Testis (tissue), 3 donors: ENCODE data around the gene ISG20. TPM values are rescaled to one million over a fixed set of nuclear protein-coding genes. Genes with fewer than 3 reads are reported as not detected.

Source experiments
- DNase-seq: peaks from one replicate; pipeline ENCODE4 v3.0.0-alpha.2; 2019
- H3K27ac ChIP-seq, 2 donors: fragments of 200-600 bp; sonication (generic); one replicate each; pipeline ENCODE4 v1.5.1; 2019
- H3K27me3 ChIP-seq: fragments of 200-600 bp; sonication (generic); one replicate; pipeline ENCODE4 v1.5.1; 2019
- H3K36me3 ChIP-seq: fragments of 200-600 bp; sonication (generic); one replicate; pipeline ENCODE4 v1.5.1; 2017; ENCODE audit warnings: low read depth; ENCODE audit errors: missing control alignments
- H3K4me1 ChIP-seq: fragments of 200-600 bp; sonication (generic); one replicate; pipeline ENCODE4 v1.5.1; 2019
- H3K4me3 ChIP-seq, 2 donors: fragments of 200-600 bp; sonication (generic); one replicate each; pipeline ENCODE4 v1.5.1; 2017 to 2019
- H3K9me3 ChIP-seq: fragments of 200-600 bp; sonication (generic); one replicate; pipeline ENCODE4 v1.5.1; 2017
- CTCF ChIP-seq, 3 experiments: fragments of 450-650 bp in 2 of 3; fragments of 200-600 bp in 1 of 3; sonication (generic) in 1 of 3; IDR thresholded peaks; one replicate each; pipeline ENCODE4 v1.5.1; 2016 to 2019; ENCODE audit warnings: antibody characterized with exemption in 3 of 3, mild to moderate bottlenecking in 2 of 3, moderate library complexity in 1 of 3
- POLR2A ChIP-seq: fragments of 450-650 bp; IDR thresholded peaks from one replicate; pipeline ENCODE4 v1.6.1; 2017; ENCODE audit warnings: antibody characterized with exemption, mild to moderate bottlenecking, moderate library complexity
- WGBS, 2 donors: methylation state at CpG; one replicate each; pipeline ENCODE4 v1.1.5; 2018; 5-methylcytosine and 5-hydroxymethylcytosine counted together
- intact Hi-C: fragments of 100-400 bp; cut with DNase I; formaldehyde crosslinking; loops from one replicate; pipeline ENCODE4 v1.15.1; 2023; ENCODE audit warnings: low total_unique reads
- polyA plus RNA-seq: library from polyadenylated mRNA; stranded (reverse); fragments of 350-450 nt; fragmentation: Illumina TruSeq; extraction: RNeasy Lipid Tissue Mini Kit (QIAGEN cat#74804); gene quantifications from one replicate; pipeline ENCODE4 v1.2.3, GENCODE V29; 2014; ENCODE audit warnings: low read depth, low replicate concordance; ENCODE audit not compliant: insufficient read depth
- total RNA-seq, 2 donors: library from RNA; depleted of rRNA; stranded (reverse); fragments of >200 nt; gene quantifications; one replicate each; pipeline ENCODE4 v1.2.3, GENCODE V29; 2016

Gene ISG20
- total and polyA plus RNA-seq, 3 donors from 2014 or later: 6.8 to 17.0 (median 8.7) TPM

- Histone ChIP-seq H3K4me1 (no peaks in the 10 kb centered on the region), H3K27ac (no peak overlapping the region), H3K9me3 (no peaks in the 10 kb centered on the region), H3K36me3 (no peaks in the 10 kb centered on the region), H3K4me3 (no peak overlapping the region), H3K27me3 (no peaks in the 10 kb centered on the region)
- intact Hi-C loops: loop anchor here (10.0 kb wide), 1 partner anchor 180 kb away; no protein-coding TSS in a partner anchor
- 90 to 93% methylated on average over 6 to 14 of the region's 14 CpGs for WGBS, 2 donors
- peak; percentile 11 for DNase-seq
- TF ChIP-seq POLR2A (no peak), CTCF (IDR thresholded peaks at IDR 0.05) (no peak)
Measured at GRCh38 chr15:88655103-88655553, 16.3 kb downstream of the ISG20 start.

- 87 to 94% methylated on average over 8 of the region's 8 CpGs for WGBS, 2 donors
- Histone ChIP-seq H3K27ac (no peak overlapping the region), H3K36me3 (no peaks in the 10 kb centered on the region), H3K27me3 (no peaks in the 10 kb centered on the region), H3K4me1 (no peaks in the 10 kb centered on the region), H3K9me3 (no peaks in the 10 kb centered on the region), H3K4me3 (no peak overlapping the region)
- peak; percentile 2 for DNase-seq
- no peak for TF ChIP-seq CTCF (IDR thresholded peaks at IDR 0.05)
- no peak for TF ChIP-seq POLR2A
- intact Hi-C loops: loop anchor here (10.0 kb wide), 1 partner anchor 179 kb away; no protein-coding TSS in a partner anchor
Measured at GRCh38 chr15:88655800-88656488, 17.1 kb downstream of the ISG20 start.

- no peak overlapping the region for H3K4me3 ChIP-seq
- H3K27me3 ChIP-seq: no peaks in the 10 kb centered on the region
- DNase-seq: peak; percentile 12
- H3K27ac ChIP-seq: no peak overlapping the region
- H3K4me1 ChIP-seq: no peaks in the 10 kb centered on the region
- H3K36me3 ChIP-seq: no peaks in the 10 kb centered on the region
- no peaks in the 10 kb centered on the region for H3K9me3 ChIP-seq
- TF ChIP-seq POLR2A (no peak), CTCF (IDR thresholded peaks at IDR 0.05) (no peak)
- WGBS, 2 donors: 85 to 89% methylated on average over 7 to 10 of the region's 10 CpGs
- intact Hi-C loops: loop anchor here (10.0 kb wide), 1 partner anchor 178 kb away; no protein-coding TSS in a partner anchor
Measured at GRCh38 chr15:88656760-88657221, 18.0 kb downstream of the ISG20 start.

- intact Hi-C loops: loop anchor here (10.0 kb wide), 1 partner anchor 177 kb away; no protein-coding TSS in a partner anchor
- no peaks in the 10 kb centered on the region for H3K4me1 ChIP-seq
- WGBS, 2 donors: 58 to 72% methylated on average over 6 to 13 of the region's 13 CpGs
- no peak for TF ChIP-seq POLR2A
- peak; percentile 76 to 83 (median 80) for TF ChIP-seq CTCF (IDR thresholded peaks at IDR 0.05)
- peak; percentile 58 for DNase-seq
- H3K36me3 ChIP-seq: no peaks in the 10 kb centered on the region
- no peak overlapping the region for H3K27ac ChIP-seq
- no peak overlapping the region for H3K4me3 ChIP-seq
- no peaks in the 10 kb centered on the region for H3K9me3 ChIP-seq
- no peaks in the 10 kb centered on the region for H3K27me3 ChIP-seq
Measured at GRCh38 chr15:88657326-88658069, 18.7 kb downstream of the ISG20 start.
